Neuronal stem cell (in vitro differentiated cells): Measurements from ENCODE around the gene CASKIN2.

Experiments used
- DNase-seq: peaks from one replicate; pipeline ENCODE4 v3.0.0-alpha.2; 2013; ENCODE audit warnings: low spot score
- H2AFZ ChIP-seq: one replicate; pipeline ENCODE4 v1.6.1; 2013; ENCODE audit warnings: mild to moderate bottlenecking, low read length, inconsistent platforms
- H2AK5ac ChIP-seq: 2 replicates; pipeline ENCODE4 v1.6.1; 2013; ENCODE audit warnings: low read depth, mild to moderate bottlenecking, inconsistent platforms, low read length, moderate library complexity, mixed read lengths
- H2BK120ac ChIP-seq: 2 replicates; pipeline ENCODE4 v1.6.1; 2013; ENCODE audit warnings: low read depth, mild to moderate bottlenecking, inconsistent platforms, low read length, moderate library complexity, mixed read lengths
- H2BK12ac ChIP-seq: one replicate; pipeline ENCODE4 v1.6.1; 2013; ENCODE audit warnings: low read length, inconsistent platforms
- H2BK15ac ChIP-seq: 2 replicates; pipeline ENCODE4 v1.6.1; 2013; ENCODE audit warnings: mild to moderate bottlenecking, low read length, inconsistent platforms, mixed read lengths
- H2BK5ac ChIP-seq: one replicate; pipeline ENCODE4 v1.6.1; 2013; ENCODE audit warnings: inconsistent platforms, mild to moderate bottlenecking, low read length, moderate library complexity
- H3K14ac ChIP-seq: one replicate; pipeline ENCODE4 v1.6.1; 2013; ENCODE audit warnings: low read length, inconsistent platforms
- H3K18ac ChIP-seq: 2 replicates; pipeline ENCODE4 v1.6.1; 2013; ENCODE audit warnings: low read length, inconsistent platforms
- H3K23ac ChIP-seq: 2 replicates; pipeline ENCODE4 v1.6.1; 2013; ENCODE audit warnings: low read depth, mild to moderate bottlenecking, mixed read lengths, low read length, inconsistent platforms; ENCODE audit not compliant: poor library complexity
- H3K27ac ChIP-seq: replicated peaks from 3 replicates; pipeline ENCODE4 v1.5.1; 2013; ENCODE audit warnings: low read length, inconsistent platforms
- H3K27me3 ChIP-seq, 3 experiments: 2 replicates each; pipeline ENCODE4 v1.6.1; 2013; ENCODE audit warnings: low read length in 3 of 3, mild to moderate bottlenecking in 2 of 3, inconsistent platforms in 1 of 3, low read depth in 1 of 3, mixed read lengths in 1 of 3, moderate library complexity in 1 of 3; ENCODE audit not compliant: control insufficient read depth in 3 of 3, insufficient read depth in 3 of 3
- H3K36me3 ChIP-seq, 2 donors: replicated peaks in 1 of 2; 2 replicates each; pipeline ENCODE4 v1.6.1; 2013; ENCODE audit warnings: low read length in 2 of 2; ENCODE audit not compliant: control insufficient read depth in 2 of 2, insufficient read depth in 2 of 2
- H3K4ac ChIP-seq: 2 replicates; pipeline ENCODE4 v1.6.1; 2013; ENCODE audit warnings: inconsistent platforms, mild to moderate bottlenecking, low read length, moderate library complexity
- H3K4me1 ChIP-seq, 2 donors: 1 replicate in 1 of 2; 2 replicates in 1 of 2; pipeline ENCODE4 v1.6.1; 2013; ENCODE audit warnings: low read length in 2 of 2, low read depth in 1 of 2; ENCODE audit not compliant: control insufficient read depth in 2 of 2, insufficient read depth in 1 of 2
- H3K4me2 ChIP-seq: one replicate; pipeline ENCODE4 v1.6.1; 2013; ENCODE audit warnings: mild to moderate bottlenecking, low read length, inconsistent platforms; ENCODE audit not compliant: insufficient read depth, poor library complexity, severe bottlenecking
- H3K4me3 ChIP-seq, 2 donors: 2 replicates each; pipeline ENCODE4 v1.5.1; 2013; ENCODE audit warnings: low read length in 2 of 2, mild to moderate bottlenecking in 2 of 2, inconsistent platforms in 1 of 2, moderate library complexity in 1 of 2
- H3K79me1 ChIP-seq: one replicate; pipeline ENCODE4 v1.6.1; 2013; ENCODE audit warnings: low read depth, mild to moderate bottlenecking, inconsistent platforms, low read length, moderate library complexity
- H3K9ac ChIP-seq: one replicate; pipeline ENCODE4 v1.6.1; 2013; ENCODE audit warnings: mild to moderate bottlenecking, low read depth, low read length, inconsistent platforms; ENCODE audit not compliant: poor library complexity
- H3K9me3 ChIP-seq, 2 donors: replicated peaks in 1 of 2; 2 replicates each; pipeline versions ENCODE3 to v1.6.1; 2013; ENCODE audit warnings: low read length in 2 of 2, mild to moderate bottlenecking in 2 of 2, inconsistent platforms in 1 of 2, low read depth in 1 of 2, mixed read lengths in 1 of 2, moderate library complexity in 1 of 2; ENCODE audit not compliant: control insufficient read depth in 2 of 2, insufficient read depth in 1 of 2
- H4K8ac ChIP-seq: one replicate; pipeline ENCODE4 v1.6.1; 2013; ENCODE audit warnings: low read depth, mild to moderate bottlenecking, inconsistent platforms, low read length, moderate library complexity
- H4K91ac ChIP-seq: one replicate; pipeline ENCODE4 v1.6.1; 2013; ENCODE audit warnings: low read length, low read depth, mild to moderate bottlenecking, inconsistent platforms; ENCODE audit not compliant: poor library complexity
- WGBS, 2 donors: extraction: QIAGEN DNeasy Blood & Tissue Kit; methylation state at CpG; one replicate each; pipeline ENCODE4 v1.1.7; 2013; ENCODE audit warnings: missing lambda C conversion rate in 2 of 2, mixed read lengths in 1 of 2; ENCODE audit not compliant: insufficient read length in 2 of 2, insufficient replicate concordance in 1 of 2; ENCODE audit errors: extremely low coverage in 2 of 2; 5-methylcytosine and 5-hydroxymethylcytosine counted together

CASKIN2 gene

DNA sequence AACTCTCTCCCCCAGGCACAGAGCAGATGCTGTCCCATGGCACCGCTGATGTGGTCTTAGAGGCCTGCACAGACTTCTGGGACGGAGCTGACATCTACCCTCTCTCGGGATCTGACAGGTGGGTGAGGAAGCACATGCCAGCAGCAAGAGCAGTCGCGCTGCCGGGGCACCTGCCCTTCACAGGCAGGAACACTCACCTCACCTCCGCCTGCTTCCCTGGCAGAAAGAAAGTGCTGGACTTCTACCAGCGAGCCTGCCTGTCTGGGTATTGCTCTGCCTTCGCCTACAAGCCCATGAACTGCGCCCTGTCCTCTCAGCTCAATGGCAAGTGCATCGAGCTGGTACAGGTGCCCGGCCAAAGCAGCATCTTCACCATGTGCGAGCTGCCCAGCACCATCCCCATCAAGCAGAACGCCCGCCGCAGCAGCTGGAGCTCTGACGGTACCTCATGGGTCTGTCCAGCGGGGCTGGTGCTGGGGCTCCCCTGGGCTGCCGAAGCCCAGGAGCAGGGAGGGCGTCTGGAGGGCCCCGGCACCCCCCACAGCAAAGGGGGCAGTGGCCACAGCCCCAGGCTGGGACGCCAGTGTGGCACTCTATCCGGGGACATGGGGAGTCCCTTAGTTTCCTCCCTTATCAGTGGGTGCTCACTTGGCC lies 21.7 kb downstream of the CASKIN2 start:
- Histone ChIP-seq H2BK12ac (peak overlapping the region; percentile 41), H4K91ac (no peak overlapping the region), H3K4ac (no peak overlapping the region), H3K27me3 (no peaks in the 10 kb centered on the region), H3K36me3 (peaks cover 53 to 84% of the 10 kb centered on the region in 2 donors), H4K8ac (peak overlapping the region; percentile 92), H3K4me1 (no peaks in the 10 kb centered on the region), H2BK120ac (no peak overlapping the region), H3K4me3 (no peak overlapping the region), H2BK5ac (peak overlapping the region; percentile 39), H3K18ac (no peak overlapping the region), H3K9me3 (no peaks in the 10 kb centered on the region), H3K79me1 (peaks cover 4% of the 10 kb centered on the region), H2AK5ac (peak overlapping the region; percentile 43), H3K9ac (peak overlapping the region; percentile 44), H3K23ac (peak overlapping the region; percentile 34), H3K14ac (no peak overlapping the region), H3K27ac (no peak overlapping the region), H2BK15ac (no peak overlapping the region), H3K4me2 (no peak overlapping the region), H2AFZ (no peak overlapping the region)
- DNase-seq: no peak
- no CpG with 5 or more reads among the region's 23 CpGs for WGBS, 2 donors

DNA sequence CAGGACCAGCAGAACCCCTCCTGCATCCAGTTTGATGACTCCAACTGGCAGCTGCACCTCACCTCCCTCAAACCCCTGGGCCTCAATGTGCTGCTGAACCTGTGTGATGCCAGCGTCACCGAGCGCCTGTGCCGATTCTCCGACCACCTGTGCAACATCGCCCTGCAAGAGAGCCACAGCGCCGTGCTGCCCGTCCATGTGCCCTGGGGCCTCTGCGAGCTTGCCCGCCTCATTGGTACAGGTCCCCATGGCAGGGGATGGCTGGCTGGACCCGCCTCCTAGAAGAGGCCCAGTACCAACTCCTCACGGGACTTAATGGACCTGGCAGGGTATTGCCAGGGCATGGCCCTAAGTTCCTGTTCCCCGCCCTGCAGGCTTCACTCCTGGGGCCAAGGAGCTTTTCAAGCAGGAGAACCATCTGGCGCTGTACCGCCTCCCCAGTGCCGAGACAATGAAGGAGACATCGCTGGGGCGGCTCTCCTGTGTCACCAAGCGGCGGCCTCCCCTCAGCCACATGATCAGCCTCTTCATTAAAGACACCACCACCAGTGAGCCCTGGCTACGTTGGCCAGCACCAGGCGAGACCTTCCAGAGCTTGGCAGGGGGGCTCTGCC lies 22.7 kb downstream of the CASKIN2 start:
- peak overlapping the region; percentile 39 for H2BK5ac ChIP-seq

GRCh38 chr17:75491680-75492079 lies 23.7 kb downstream of the CASKIN2 start:
- Histone ChIP-seq H2BK12ac (no peak overlapping the region), H2AK5ac (no peak overlapping the region), H4K8ac (no peak overlapping the region), H3K14ac (no peak overlapping the region), H3K79me1 (peaks cover 4% of the 10 kb centered on the region), H3K36me3 (peaks cover 44 to 79% of the 10 kb centered on the region in 2 donors), H4K91ac (no peak overlapping the region), H3K27me3 (no peaks in the 10 kb centered on the region), H3K9ac (no peak overlapping the region), H2AFZ (no peak overlapping the region), H3K4me3 (peak overlapping the region in 1 of 2 donors; percentile 11), H3K4ac (no peak overlapping the region), H3K27ac (no peak overlapping the region), H2BK5ac (peak overlapping the region; percentile 39), H2BK120ac (no peak overlapping the region), H3K9me3 (peaks cover 0 to 1% of the 10 kb centered on the region in 2 donors), H3K18ac (no peak overlapping the region), H3K23ac (peak overlapping the region; percentile 55), H2BK15ac (no peak overlapping the region), H3K4me1 (peaks cover 0 to 1% of the 10 kb centered on the region in 2 donors), H3K4me2 (no peak overlapping the region)
- WGBS, 2 donors: no CpG with 5 or more reads among the region's 15 CpGs
- DNase-seq: no peak

More for the DNA sequence above, 22.7 kb downstream of the CASKIN2 start:
- H2BK12ac ChIP-seq: no peak overlapping the region
- H4K8ac ChIP-seq: no peak overlapping the region
- no peak overlapping the region for H3K4me2 ChIP-seq
- no peak overlapping the region for H3K27ac ChIP-seq
- no peak overlapping the region for H2AK5ac ChIP-seq
- peaks cover 4% of the 10 kb centered on the region for H3K79me1 ChIP-seq
- no peak overlapping the region for H2BK15ac ChIP-seq
- H3K23ac ChIP-seq: no peak overlapping the region
- no peak overlapping the region for H3K4me3 ChIP-seq
- peak overlapping the region; percentile 63 for H3K14ac ChIP-seq
- H3K36me3 ChIP-seq: peaks cover 48 to 78% of the 10 kb centered on the region in 2 donors
- no peak for DNase-seq
- no peak overlapping the region for H2AFZ ChIP-seq
- H3K4ac ChIP-seq: no peak overlapping the region
- WGBS, 2 donors: no CpG with 5 or more reads among the region's 23 CpGs
- peak overlapping the region; percentile 41 for H2BK120ac ChIP-seq
- H3K9ac ChIP-seq: no peak overlapping the region
- peaks cover 0 to 1% of the 10 kb centered on the region in 2 donors for H3K9me3 ChIP-seq
- no peaks in the 10 kb centered on the region for H3K4me1 ChIP-seq
- H3K18ac ChIP-seq: no peak overlapping the region
- no peaks in the 10 kb centered on the region for H3K27me3 ChIP-seq
- no peak overlapping the region for H4K91ac ChIP-seq

GRCh38 chr17:75490953-75491649 lies 24.2 kb downstream of the CASKIN2 start:
- Histone ChIP-seq H3K4me1 (peaks cover 0 to 1% of the 10 kb centered on the region in 2 donors), H3K23ac (peak overlapping the region; percentile 55), H3K36me3 (peaks cover 38 to 77% of the 10 kb centered on the region in 2 donors), H2AFZ (no peak overlapping the region), H3K9me3 (peaks cover 0 to 1% of the 10 kb centered on the region in 2 donors), H3K9ac (no peak overlapping the region), H3K14ac (peak overlapping the region; percentile 90), H3K4ac (no peak overlapping the region), H3K27ac (no peak overlapping the region), H2BK12ac (peak overlapping the region; percentile 6), H2AK5ac (no peak overlapping the region), H3K79me1 (peaks cover 4% of the 10 kb centered on the region), H3K18ac (no peak overlapping the region), H3K4me2 (no peak overlapping the region), H3K4me3 (peak overlapping the region in 1 of 2 donors; percentile 11), H4K91ac (no peak overlapping the region), H2BK120ac (no peak overlapping the region), H2BK15ac (no peak overlapping the region), H2BK5ac (peak overlapping the region; percentile 39), H3K27me3 (no peaks in the 10 kb centered on the region), H4K8ac (no peak overlapping the region)
- no CpG with 5 or more reads among the region's 19 CpGs for WGBS, 2 donors
- DNase-seq: no peak
